ENCODE data around the gene LUC7L2.

The LUC7L2 gene

DNA sequence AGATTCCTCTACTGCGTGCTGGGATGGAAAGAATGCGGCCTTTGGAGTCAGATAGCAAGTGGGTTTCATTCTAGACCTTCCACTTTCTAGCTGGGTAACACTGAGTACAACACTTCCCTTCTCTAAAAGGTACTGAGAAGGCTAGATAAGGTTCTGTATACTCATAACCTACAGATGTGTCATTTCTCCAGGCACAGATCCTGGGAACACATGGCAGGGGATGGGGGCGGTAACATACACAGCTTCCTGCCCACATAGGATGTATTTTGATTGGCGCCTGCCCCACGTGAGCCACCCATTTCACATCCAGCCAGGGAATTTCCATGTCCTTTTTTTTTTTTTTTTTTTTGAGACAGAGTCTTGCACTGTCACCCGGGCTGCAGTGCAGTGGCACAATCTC, 91.9 kb downstream of the LUC7L2 start:
- no peaks in the 10 kb centered on the region for H4K20me1 ChIP-seq (ENCODE audit: insufficient read depth, low read length)
- H3K36me3 ChIP-seq (replicated peaks; ENCODE audit: insufficient read depth, low read length): no peaks in the 10 kb centered on the region
- H3K4me1 ChIP-seq (ENCODE audit: low read length): no peaks in the 10 kb centered on the region
- no peak overlapping the region for H3K27ac ChIP-seq (ENCODE audit: low read length)
- no peak for TF ChIP-seq EZH2 (optimal IDR thresholded peaks at IDR 0.05; ENCODE audit: low read depth, low read length)
- TF ChIP-seq EZH2phosphoT487 (IDR thresholded peaks at IDR 0.05; ENCODE audit: low read length): no peak
- TF ChIP-seq, protein P1, sequence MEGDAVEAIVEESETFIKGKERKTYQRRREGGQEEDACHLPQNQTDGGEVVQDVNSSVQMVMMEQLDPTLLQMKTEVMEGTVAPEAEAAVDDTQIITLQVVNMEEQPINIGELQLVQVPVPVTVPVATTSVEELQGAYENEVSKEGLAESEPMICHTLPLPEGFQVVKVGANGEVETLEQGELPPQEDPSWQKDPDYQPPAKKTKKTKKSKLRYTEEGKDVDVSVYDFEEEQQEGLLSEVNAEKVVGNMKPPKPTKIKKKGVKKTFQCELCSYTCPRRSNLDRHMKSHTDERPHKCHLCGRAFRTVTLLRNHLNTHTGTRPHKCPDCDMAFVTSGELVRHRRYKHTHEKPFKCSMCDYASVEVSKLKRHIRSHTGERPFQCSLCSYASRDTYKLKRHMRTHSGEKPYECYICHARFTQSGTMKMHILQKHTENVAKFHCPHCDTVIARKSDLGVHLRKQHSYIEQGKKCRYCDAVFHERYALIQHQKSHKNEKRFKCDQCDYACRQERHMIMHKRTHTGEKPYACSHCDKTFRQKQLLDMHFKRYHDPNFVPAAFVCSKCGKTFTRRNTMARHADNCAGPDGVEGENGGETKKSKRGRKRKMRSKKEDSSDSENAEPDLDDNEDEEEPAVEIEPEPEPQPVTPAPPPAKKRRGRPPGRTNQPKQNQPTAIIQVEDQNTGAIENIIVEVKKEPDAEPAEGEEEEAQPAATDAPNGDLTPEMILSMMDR (IDR thresholded peaks at IDR 0.05; ENCODE audit: low read length): no peak
- no peak overlapping the region for H2AFZ ChIP-seq (ENCODE audit: low read length)
- no peak overlapping the region for H3K4me2 ChIP-seq (ENCODE audit: low read depth, low read length)
- H3K79me2 ChIP-seq (ENCODE audit: low read length): no peaks in the 10 kb centered on the region
- no peaks in the 10 kb centered on the region for H3F3A ChIP-seq (ENCODE audit: insufficient read depth, low read length)
- H3K9me2 ChIP-seq (replicated peaks; ENCODE audit: insufficient read depth, low read length): no peaks in the 10 kb centered on the region
- H3K9ac ChIP-seq (ENCODE audit: low read length): no peak overlapping the region
- H3K4me3 ChIP-seq (ENCODE audit: low read length): no peak overlapping the region
- no peaks in the 10 kb centered on the region for H3K27me3 ChIP-seq (replicated peaks; ENCODE audit: insufficient read depth, low read length)
- H3K9me3 ChIP-seq (replicated peaks; ENCODE audit: insufficient read depth, low read length): no peaks in the 10 kb centered on the region
- no peak for DNase-seq

DNA sequence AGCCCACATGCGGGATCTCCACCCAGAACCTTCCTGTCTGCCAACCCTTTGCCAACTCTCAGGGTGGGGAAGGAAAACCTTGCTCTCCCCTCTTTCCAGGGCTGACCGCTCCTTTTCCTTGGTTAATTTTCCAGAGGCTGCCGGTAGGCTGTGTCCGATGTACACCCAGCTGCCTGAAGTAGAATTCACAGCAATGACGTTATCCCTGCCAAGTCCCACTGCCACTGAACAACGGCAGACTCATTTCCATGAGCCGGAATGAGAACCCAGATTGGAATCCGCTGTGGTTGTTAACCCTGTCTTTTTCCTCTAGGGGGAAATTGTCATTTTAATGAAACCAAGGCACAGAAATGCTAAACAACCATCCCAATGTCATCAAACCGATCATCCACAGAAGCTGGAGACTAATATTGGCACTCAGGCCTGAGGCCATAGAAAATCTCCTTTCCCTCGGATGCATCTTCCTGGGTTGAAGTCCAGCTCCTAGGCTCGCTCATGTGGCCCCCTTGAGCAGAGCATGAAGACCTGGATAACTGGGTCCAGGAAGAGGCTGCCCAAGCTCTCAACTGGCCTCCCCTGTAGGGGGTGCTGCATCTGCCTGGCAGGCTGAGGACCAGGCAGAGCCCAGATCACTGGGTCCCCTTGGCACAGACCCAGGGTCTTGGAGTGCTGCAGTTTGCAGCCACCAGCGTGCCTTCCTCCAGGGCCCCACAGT, 93.4 kb downstream of the LUC7L2 start:
- H3K36me3 ChIP-seq (replicated peaks; ENCODE audit: insufficient read depth, low read length): no peaks in the 10 kb centered on the region
- no peak overlapping the region for H3K4me3 ChIP-seq (ENCODE audit: low read length)
- no peak overlapping the region for H3K27ac ChIP-seq (ENCODE audit: low read length)
- no peak overlapping the region for H3K4me2 ChIP-seq (ENCODE audit: low read depth, low read length)
- no peak for TF ChIP-seq EZH2phosphoT487 (IDR thresholded peaks at IDR 0.05; ENCODE audit: low read length)
- TF ChIP-seq, protein P1 (IDR thresholded peaks at IDR 0.05; ENCODE audit: low read length): no peak
- H3K9me2 ChIP-seq (replicated peaks; ENCODE audit: insufficient read depth, low read length): no peaks in the 10 kb centered on the region
- DNase-seq: no peak
- H3K27me3 ChIP-seq (replicated peaks; ENCODE audit: insufficient read depth, low read length): no peaks in the 10 kb centered on the region
- H3F3A ChIP-seq (ENCODE audit: insufficient read depth, low read length): no peaks in the 10 kb centered on the region
- H3K9me3 ChIP-seq (replicated peaks; ENCODE audit: insufficient read depth, low read length): no peaks in the 10 kb centered on the region
- H3K79me2 ChIP-seq (ENCODE audit: low read length): no peaks in the 10 kb centered on the region
- no peaks in the 10 kb centered on the region for H4K20me1 ChIP-seq (ENCODE audit: insufficient read depth, low read length)
- no peaks in the 10 kb centered on the region for H3K4me1 ChIP-seq (ENCODE audit: low read length)
- no peak overlapping the region for H2AFZ ChIP-seq (ENCODE audit: low read length)
- no peak overlapping the region for H3K9ac ChIP-seq (ENCODE audit: low read length)

DNA sequence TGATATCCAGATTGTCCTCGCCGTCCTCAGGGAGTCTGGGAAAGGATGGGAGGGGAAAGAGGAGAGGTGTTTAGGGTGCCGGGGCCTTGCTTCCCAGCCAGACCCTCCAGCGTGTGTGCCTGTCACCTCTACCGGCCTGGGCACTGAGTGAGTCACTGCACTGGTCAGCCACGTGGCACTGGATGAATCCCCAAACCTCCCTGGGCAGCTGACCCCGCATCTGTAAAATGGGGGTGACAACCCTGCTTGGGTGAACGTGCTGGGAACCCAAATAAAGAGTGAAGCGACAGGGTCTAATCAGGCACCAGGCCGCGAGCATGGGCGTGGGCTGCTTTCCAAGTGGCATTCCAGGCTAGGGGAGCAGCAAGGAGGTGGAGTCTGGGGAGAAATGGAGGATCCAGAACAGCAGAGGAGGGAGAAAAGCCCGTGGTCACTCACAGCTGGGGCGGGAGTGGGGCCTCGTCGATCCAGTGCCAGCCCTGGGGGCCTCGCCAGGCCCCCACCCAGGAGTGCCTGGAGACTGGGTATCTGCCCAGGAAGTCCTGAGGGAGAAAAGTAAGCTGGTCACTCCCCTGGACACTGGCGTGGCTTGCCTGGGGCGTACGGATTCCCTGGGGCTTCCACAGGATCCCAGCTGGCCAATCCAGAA, 94.1 kb downstream of the LUC7L2 start:
- H3K9me3 ChIP-seq (replicated peaks; ENCODE audit: insufficient read depth, low read length): no peaks in the 10 kb centered on the region
- no peaks in the 10 kb centered on the region for H3F3A ChIP-seq (ENCODE audit: insufficient read depth, low read length)
- DNase-seq: no peak
- no peaks in the 10 kb centered on the region for H3K27me3 ChIP-seq (replicated peaks; ENCODE audit: insufficient read depth, low read length)
- no peaks in the 10 kb centered on the region for H3K79me2 ChIP-seq (ENCODE audit: low read length)
- TF ChIP-seq EZH2 (optimal IDR thresholded peaks at IDR 0.05; ENCODE audit: low read depth, low read length) (no peak), EZH2phosphoT487 (IDR thresholded peaks at IDR 0.05; ENCODE audit: low read length) (no peak)
- TF ChIP-seq, protein P1 (IDR thresholded peaks at IDR 0.05; ENCODE audit: low read length): no peak
- H2AFZ ChIP-seq (ENCODE audit: low read length): no peak overlapping the region
- no peaks in the 10 kb centered on the region for H4K20me1 ChIP-seq (ENCODE audit: insufficient read depth, low read length)
- H3K4me1 ChIP-seq (ENCODE audit: low read length): no peaks in the 10 kb centered on the region
- no peak overlapping the region for H3K4me3 ChIP-seq (ENCODE audit: low read length)
- H3K4me2 ChIP-seq (ENCODE audit: low read depth, low read length): no peak overlapping the region
- no peaks in the 10 kb centered on the region for H3K9me2 ChIP-seq (replicated peaks; ENCODE audit: insufficient read depth, low read length)
- no peaks in the 10 kb centered on the region for H3K36me3 ChIP-seq (replicated peaks; ENCODE audit: insufficient read depth, low read length)
- no peak overlapping the region for H3K27ac ChIP-seq (ENCODE audit: low read length)
- no peak overlapping the region for H3K9ac ChIP-seq (ENCODE audit: low read length)

Data from MM.1S (cell line).